ENCODE data around the gene CAT.
A peak's percentile ranks its signal among the peaks of the same experiment; 100 is the strongest.

CAT gene

DNA sequence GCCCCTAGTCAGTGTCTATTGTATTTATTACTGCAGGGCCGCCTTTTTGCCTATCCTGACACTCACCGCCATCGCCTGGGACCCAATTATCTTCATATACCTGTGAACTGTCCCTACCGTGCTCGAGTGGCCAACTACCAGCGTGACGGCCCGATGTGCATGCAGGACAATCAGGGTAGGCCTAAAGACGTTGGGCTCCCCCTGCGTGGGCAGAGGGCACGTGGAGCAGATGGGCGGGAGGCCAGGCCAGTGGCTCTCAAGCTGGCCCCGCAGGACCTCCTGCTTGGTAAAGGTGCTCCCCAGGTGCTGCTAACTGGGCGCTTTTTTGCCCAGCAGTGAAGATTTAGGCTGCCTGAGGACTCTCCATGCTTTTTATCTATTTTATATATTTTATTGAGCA lies 22.5 kb downstream of the CAT start:
- DNase-seq: no peak

DNA sequence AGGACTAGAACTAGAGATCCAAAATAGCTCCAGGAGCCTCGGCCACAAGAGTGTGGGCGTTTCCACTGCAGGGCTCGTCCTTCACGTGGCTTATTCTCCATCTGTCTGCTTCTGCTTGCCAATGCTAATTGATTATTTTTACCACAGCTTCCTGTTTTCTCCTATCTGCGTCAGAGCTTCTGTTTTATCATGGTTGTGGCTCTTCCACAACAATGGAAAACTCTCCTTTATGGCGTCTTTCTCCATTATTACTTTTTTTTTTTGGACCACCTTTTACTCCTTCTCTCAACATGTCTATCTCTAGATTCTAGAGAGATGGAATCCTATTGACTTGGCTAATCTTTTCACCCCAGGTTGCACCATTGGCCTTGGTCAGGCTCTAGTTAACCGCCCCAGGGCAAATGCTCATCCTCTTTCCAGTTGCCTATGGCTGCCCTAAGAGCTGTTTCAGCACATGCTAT lies 25.9 kb downstream of the CAT start:
- DNase-seq: no peak

DNA sequence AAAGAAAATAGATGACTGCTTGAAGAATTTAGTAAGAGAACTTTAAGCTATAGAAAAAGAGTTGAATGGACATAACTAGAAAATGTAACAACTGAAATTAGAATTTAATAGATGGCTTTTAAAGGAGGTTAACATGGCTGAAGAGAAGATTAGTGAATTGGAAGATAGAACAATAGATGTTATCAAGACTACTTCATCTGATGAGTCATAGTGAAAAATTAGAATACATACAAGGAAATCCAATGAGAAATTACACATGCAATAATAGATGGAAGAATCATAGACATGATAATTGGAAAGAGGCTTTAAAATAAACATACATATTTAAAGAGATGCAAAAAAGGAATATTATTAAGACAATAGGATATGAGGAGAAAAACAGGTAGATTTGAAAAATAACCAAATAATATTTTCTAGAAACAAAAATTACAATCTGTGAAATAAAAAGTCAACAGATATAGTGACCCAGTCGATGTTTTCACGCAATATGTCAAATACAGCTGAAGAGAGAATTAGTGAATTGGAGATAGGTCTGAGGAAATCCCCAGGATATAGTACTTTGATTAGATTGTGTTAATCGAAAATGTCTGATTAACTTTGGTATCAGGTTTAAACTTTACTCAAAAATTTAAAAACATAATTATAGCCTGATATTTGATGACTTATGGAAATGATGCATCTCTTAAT lies 28.2 kb downstream of the CAT start:
- DNase-seq: peak; percentile 29

GRCh38 chr11:34468209-34468841 lies 29.6 kb downstream of the CAT start:
- DNase-seq: no peak

GRCh38 chr11:34473603-34474169 lies 35.0 kb downstream of the CAT start:
- DNase-seq: no peak

DNA sequence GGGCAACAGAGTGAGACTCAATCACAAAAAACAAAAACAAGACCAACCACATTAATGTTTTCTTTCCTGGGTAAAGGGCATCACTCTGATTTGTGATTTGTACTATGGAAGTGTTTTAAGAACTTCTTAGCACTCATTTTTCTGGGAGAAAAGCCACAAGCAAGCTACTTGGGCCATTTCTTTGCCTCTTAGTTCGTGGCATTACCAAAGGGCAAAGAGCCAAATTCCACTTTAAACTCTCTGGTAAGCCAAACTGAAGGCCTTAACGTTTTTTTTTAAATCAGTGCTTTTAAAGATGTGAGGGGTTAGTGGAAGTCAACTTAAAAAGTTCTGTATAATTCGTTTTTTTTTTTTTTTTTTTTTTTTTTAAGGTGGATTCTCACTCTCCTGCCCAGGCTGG lies 36.9 kb downstream of the CAT start:
- no peak for DNase-seq

- DNase-seq: no peak
These were observed 38.1 kb downstream of the CAT start for GRCh38 chr11:34476849-34477248.

DNA sequence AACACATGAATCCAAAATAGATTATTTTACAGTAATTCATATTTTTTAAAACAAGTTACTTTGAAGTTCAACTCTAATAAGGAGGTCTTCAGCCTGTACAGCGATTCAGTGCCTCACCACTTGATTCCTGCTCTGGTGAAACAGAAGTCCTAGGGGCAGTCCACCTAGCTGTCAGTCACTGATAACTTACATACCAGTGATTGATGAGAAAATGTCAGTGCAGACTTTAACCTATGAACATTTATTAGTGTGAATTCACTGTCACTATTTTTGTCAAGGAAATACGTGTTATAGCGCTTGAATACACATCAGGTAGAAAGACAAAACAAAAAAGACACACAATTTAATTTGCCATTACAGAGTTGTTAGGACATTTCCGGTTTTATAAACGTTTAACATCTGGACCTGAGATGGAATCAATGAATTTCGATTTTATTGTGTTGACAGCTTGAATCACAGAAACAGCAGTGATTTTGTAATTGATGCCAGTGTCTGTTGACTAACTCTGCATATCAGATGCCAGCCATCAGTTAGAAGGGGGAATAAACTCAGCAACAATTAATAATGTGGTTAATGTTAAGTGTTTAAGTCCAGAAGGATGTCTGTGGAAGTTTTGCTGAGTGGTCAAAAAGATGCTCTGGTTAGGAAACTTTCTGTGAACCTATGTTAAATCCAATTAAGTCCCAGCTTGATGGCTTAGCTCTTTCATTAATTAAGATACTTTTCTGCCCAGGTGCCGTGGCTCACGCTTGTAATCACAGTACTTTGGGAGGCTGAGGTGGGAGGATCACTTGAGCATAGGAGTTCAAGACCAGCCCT lies 40.3 kb downstream of the CAT start:
- no peak for DNase-seq

- peak; percentile 21 for DNase-seq
These were observed 41.6 kb downstream of the CAT start for GRCh38 chr11:34480314-34480713.

DNA sequence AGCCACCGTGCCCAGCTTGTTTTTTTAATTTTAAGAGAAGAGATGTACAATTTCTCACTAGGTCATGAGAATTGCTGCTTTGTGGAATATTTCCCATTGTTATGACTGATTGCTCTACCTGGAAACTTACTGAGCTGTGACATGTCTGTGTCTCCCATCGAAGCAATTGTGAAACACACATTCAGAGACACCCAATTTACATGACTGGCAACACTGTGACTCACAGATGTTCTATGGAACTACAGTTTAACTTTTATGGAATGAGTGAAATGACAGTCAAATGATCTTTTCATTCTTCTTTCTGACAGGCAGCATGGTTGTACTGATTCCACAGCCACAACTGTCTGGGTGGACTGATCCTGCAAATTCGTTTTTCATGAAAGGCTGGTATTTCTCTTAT lies 42.6 kb downstream of the CAT start:
- DNase-seq: no peak

DNA sequence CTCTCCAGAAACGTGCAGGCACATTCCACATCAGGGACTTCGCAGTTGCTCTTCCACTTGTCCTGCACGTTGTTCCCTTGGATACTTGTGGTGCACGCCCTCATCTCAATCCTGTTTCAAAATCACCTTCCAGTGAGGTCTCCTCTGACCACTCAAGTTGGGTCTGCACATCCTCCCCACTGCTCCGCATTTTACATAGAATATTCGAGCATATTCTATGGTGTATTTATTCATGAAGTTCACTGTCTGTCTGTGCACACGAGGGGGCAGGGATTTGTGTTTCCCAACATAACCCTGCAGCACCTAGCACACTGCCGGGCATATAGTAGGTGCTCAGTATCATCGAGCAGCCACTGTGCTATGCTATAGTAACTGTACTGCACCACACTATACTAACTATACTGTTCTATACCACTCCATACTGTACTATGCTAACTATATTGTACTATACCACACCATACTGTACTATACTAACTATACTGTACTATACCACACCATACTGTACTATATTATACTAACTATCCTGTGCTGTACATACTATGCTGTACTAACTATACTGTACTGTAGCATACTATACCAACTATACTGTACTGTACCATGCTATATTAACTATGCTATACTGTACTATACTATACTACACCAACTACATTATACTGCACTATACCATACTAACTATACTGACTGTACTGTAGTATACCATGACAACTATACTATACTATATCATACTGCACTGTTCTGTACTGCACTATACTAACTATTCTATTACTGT lies 44.6 kb downstream of the CAT start:
- no peak for DNase-seq

GRCh38 chr11:34487430-34487829 lies 48.7 kb downstream of the CAT start:
- no peak for DNase-seq

GRCh38 chr11:34488855-34489557 lies 50.3 kb downstream of the CAT start:
- no peak for DNase-seq

DNA sequence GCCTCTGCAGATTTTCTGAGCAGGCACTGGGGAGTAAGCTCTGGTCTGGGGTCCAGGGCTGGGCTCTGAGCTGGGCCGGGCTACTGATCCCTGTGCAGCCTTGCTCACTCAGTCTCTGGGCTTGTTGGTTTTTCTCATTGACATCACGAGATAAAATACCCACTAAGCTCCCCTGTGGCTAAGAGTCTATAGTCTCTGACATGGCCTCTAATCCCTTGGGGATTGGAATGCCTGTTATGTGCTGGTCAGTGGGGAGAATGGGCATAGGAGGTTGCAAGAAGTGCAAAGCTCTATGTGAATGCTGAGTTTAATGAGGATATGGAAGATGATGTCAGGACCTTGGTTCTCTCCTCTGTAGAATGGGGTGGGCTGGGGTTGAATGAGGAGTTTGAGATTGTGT lies 51.6 kb downstream of the CAT start:
- DNase-seq: no peak

DNA sequence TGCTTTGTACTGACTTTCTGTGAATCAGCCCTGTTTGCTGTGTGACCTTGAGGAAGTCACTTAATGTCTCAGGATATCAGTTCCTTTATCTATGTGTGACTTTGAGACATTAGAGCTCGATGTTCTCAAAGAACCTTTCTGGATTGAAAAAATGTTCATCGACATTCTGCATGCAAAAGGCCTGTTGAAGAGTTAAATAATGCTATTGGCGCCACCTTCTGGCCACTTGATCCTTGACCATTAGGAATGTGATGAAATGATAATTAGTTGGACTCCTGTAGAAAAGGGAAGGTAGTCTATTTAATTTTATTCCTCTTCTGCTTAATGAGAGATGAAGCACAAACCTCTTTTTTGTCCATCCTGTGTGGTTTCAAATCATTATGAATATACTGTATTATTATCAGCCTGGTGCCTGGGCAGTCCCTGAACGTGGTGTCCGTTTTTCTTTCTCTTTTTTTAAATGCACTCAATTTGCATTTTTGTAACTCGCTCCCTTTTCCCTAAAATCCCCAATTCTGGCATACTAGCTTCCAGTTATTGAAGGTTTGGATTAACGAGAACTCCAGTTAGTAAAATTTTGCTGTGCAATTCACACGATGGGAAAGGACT lies 54.2 kb downstream of the CAT start:
- DNase-seq: peak; percentile 87

DNA sequence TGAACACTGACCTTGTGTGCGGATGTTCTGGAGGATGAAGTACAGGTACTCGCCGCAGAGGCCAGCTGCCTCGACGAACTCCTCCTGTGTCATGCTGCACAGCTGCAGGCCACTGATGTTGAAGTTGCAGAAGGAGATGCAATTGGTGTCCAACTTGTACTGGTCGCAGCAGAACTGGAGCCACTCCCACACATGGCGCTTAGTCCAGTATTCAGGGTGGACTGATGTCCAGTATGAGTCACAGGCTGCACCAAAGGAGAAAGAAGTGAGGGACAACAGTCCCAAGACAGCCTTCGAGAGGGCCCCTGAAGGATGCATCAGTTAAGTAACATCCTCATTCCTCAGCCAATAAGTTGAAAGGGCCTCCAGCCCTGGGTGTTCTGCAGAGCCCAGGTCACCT lies 54.7 kb downstream of the CAT start:
- DNase-seq: no peak

DNA sequence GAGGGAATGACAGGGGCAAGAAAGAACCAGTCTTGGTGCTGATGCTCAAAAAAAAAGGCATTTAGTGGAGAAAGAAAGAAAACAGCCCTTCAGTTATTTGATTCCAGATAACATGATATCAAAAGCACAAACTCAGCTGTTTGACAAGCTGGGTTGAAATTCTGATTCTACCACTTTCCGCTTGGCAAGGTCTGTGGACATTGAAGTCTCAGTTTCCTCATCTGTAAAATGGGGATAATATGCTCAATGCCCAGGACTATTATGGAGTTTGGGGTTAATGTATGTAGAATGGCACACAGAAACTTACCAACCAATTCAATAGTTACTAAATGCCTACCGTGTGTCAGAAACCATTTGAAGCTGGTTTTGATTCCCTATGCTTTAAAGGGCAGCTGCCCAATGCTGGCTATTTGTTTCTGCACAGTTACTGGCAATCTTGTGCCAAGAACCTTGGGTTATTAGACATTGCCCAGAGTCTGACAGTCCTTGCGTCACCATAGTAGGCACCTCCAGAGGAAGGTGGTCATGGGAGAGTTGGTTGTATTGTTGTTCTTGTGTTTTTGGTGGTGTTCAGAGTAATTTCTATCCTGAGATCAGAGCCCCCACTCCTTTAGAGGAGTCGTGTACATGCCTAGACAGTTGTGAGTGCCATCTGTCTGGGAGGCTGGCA lies 55.3 kb downstream of the CAT start:
- no peak for DNase-seq

- no peak for DNase-seq
These were observed 56.5 kb downstream of the CAT start for GRCh38 chr11:34495239-34495723.

DNA sequence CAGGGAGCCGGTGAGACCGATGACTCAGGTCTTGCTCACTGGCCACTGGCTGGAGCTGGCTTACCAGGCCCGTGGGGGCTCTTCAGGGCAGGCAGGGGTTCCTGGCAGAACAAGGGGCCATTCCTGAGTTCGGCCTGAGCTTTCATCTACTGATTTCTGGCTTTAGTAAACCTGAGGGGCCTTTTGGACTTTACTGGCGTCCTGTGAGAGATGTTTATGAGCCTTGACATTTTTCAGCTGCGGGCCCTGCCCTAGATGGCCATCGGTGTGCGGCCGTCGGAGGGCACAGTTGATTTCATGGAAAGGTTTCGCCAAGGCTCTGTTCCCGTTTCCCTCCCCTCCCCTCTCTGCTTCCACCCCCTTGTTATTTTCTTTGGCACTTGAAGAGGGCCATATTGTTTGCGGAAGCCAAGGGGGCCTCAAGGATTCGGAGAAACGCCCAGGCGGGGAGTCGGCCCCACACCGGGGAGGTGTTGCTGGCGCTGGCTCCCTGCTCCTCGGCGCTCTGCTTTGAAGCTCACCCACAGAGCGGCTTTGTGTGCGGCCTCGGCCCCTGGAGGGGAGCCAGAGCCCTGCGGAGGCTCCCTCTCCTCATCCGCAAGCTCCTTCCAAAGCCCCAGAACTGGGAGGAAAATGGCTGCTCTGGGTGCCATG lies 57.1 kb downstream of the CAT start:
- no peak for DNase-seq
